HEK293T (cell line): ENCODE results near the gene CASZ1.

ENCODE experiments used
- CTCF ChIA-PET: fragments of 350-600 bp; formaldehyde crosslinking; extraction: SDS; loops from one replicate; lab custom pipeline; 2021; ENCODE audit warnings: antibody characterized with exemption, inconsistent platforms; lab: Yijun Ruan, JAX
- POLR2A ChIA-PET: fragments of 350-600 bp; formaldehyde crosslinking; extraction: SDS; loops from one replicate; lab custom pipeline; 2020; ENCODE audit warnings: antibody characterized with exemption, inconsistent platforms; lab: Yijun Ruan, JAX
- DNase-seq: peaks from one replicate; pipeline ENCODE4 v3.0.0; 2012; ENCODE audit warnings: mixed read lengths; ENCODE audit errors: extremely low spot score
- ARNT ChIP-seq: fragments of 450-650 bp; IDR thresholded peaks from 2 replicates; pipeline ENCODE4 v1.6.1; 2017; ENCODE audit warnings: mild to moderate bottlenecking
- BHLHE40 ChIP-seq: fragments of 450-650 bp; IDR thresholded peaks from 2 replicates; pipeline ENCODE4 v1.6.1; 2016; ENCODE audit warnings: mild to moderate bottlenecking, moderate library complexity, borderline replicate concordance
- CTBP1 ChIP-seq: fragments of 450-650 bp; IDR thresholded peaks from 2 replicates; pipeline ENCODE4 v1.6.1; 2016; ENCODE audit warnings: borderline replicate concordance
- ELF4 ChIP-seq: fragments of 450-650 bp; IDR thresholded peaks from 2 replicates; pipeline ENCODE4 v1.6.1; 2017; ENCODE audit warnings: antibody characterized with exemption
- FOXA1 ChIP-seq: fragments of 450-650 bp; IDR thresholded peaks from 2 replicates; pipeline ENCODE4 v1.6.1; 2016; ENCODE audit warnings: mild to moderate bottlenecking
- FOXK2 ChIP-seq: fragments of 450-650 bp; IDR thresholded peaks from 2 replicates; pipeline ENCODE4 v1.6.1; 2016; ENCODE audit warnings: mild to moderate bottlenecking
- FOXM1 ChIP-seq: fragments of 450-650 bp; IDR thresholded peaks from 2 replicates; pipeline ENCODE4 v1.6.1; 2017; ENCODE audit warnings: mild to moderate bottlenecking, borderline replicate concordance
- HDGF ChIP-seq: fragments of 450-650 bp; IDR thresholded peaks from 2 replicates; pipeline ENCODE4 v1.6.1; 2017; ENCODE audit warnings: antibody characterized with exemption, borderline replicate concordance
- L3MBTL2 ChIP-seq: fragments of 450-650 bp; conservative IDR thresholded peaks from 2 replicates; pipeline ENCODE4 v1.6.1; 2016; ENCODE audit warnings: mild to moderate bottlenecking
- LEF1 ChIP-seq: fragments of 450-650 bp; IDR thresholded peaks from 2 replicates; pipeline ENCODE4 v1.6.1; 2017; ENCODE audit warnings: mild to moderate bottlenecking, borderline replicate concordance
- NFRKB ChIP-seq: fragments of 450-650 bp; IDR thresholded peaks from 2 replicates; pipeline ENCODE4 v1.6.1; 2016; ENCODE audit warnings: mild to moderate bottlenecking, moderate library complexity
- PKNOX1 ChIP-seq: fragments of 450-650 bp; IDR thresholded peaks from 2 replicates; pipeline ENCODE4 v1.6.1; 2016
- SP1 ChIP-seq: fragments of 450-650 bp; IDR thresholded peaks from 2 replicates; pipeline ENCODE4 v1.6.1; 2017
- SUZ12 ChIP-seq: fragments of 450-650 bp; IDR thresholded peaks from 2 replicates; pipeline ENCODE4 v1.6.1; 2016; ENCODE audit warnings: mild to moderate bottlenecking
- TARDBP ChIP-seq: fragments of 450-650 bp; IDR thresholded peaks from 2 replicates; pipeline ENCODE4 v1.6.1; 2016
- ZNF384 ChIP-seq: fragments of 450-650 bp; IDR thresholded peaks from 2 replicates; pipeline ENCODE4 v1.6.1; 2016

The CASZ1 gene

GRCh38 chr1:10649517-10650201 lies 146.8 kb downstream of the CASZ1 start:
- no peak for DNase-seq
- CTCF ChIA-PET = no interaction called here
- POLR2A ChIA-PET = no interaction called here
- TF ChIP-seq PKNOX1 (no peak), CTBP1 (no peak), SUZ12 (no peak), FOXA1 (no peak), FOXM1 (no peak), TARDBP (no peak), FOXK2 (no peak), ZNF384 (no peak), ELF4 (no peak), ARNT (no peak), LEF1 (no peak), HDGF (no peak), SP1 (no peak)

DNA sequence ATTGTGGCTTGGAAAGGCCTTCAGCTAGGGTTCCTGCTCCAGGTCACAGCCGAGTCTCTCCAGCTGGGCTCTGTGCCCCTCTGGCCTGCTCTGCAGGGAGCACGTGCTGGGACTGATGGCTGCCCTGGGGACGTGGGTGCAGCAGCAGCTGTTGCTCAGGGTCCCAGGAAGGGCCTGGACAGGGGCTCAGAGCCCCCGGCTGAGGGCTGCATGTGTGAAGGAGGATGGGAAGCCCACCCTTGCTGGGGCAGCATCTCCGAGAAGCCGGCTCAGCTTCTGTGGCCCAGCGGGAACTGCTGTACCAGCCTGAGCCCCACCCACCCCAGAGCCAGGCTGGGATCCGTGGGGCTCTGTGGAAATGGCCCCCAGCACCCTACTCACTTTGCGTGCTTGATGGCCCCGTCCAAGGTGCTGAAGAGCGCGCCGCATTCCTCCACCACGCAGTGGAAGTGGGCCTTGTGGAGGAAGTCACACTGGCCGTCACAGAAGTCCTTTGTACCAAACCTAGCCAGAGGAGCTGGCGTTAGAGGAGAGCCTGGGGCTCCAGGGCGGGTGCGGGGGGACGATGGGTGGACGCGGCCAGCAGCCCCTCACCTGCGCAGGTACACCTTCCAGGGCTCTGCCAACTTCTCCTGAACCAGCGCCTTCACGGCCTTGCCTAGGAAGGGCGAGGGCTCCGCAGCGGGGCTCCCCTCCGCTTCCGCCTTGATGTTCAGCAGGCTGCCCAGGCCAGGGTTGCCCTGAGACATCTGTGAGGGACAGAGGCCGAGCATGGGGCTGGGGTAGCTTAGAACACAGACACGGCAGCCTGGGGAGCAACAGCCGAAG lies 147.5 kb downstream of the CASZ1 start:
- POLR2A ChIA-PET = no interaction called here
- no peak for DNase-seq
- TF ChIP-seq FOXK2 = no peak
- TF ChIP-seq SP1 = no peak
- TF ChIP-seq LEF1 = no peak
- TF ChIP-seq L3MBTL2 = no peak
- no peak for TF ChIP-seq HDGF
- TF ChIP-seq FOXM1 = no peak
- TF ChIP-seq ELF4 = no peak
- TF ChIP-seq ZNF384 = no peak
- no peak for TF ChIP-seq PKNOX1
- no peak for TF ChIP-seq FOXA1
- no peak for TF ChIP-seq BHLHE40
- TF ChIP-seq ARNT = no peak
- TF ChIP-seq CTBP1 = no peak
- no peak for TF ChIP-seq TARDBP
- TF ChIP-seq NFRKB = no peak
- TF ChIP-seq SUZ12 = no peak
- CTCF ChIA-PET = no interaction called here

- CTCF ChIA-PET = no interaction called here
- POLR2A ChIA-PET = no interaction called here
- DNase-seq = no peak
- TF ChIP-seq HDGF (no peak), FOXK2 (no peak), SP1 (no peak), BHLHE40 (no peak), SUZ12 (no peak), ARNT (no peak), NFRKB (no peak), CTBP1 (no peak), PKNOX1 (no peak), L3MBTL2 (no peak), LEF1 (no peak), ZNF384 (no peak)
These were observed 148.9 kb downstream of the CASZ1 start for GRCh38 chr1:10647414-10648170.

- CTCF ChIA-PET = no interaction called here
- peak; percentile 63 for DNase-seq
- TF ChIP-seq ARNT = no peak
- TF ChIP-seq TARDBP = no peak
- TF ChIP-seq FOXA1 = no peak
- TF ChIP-seq ZNF384 = no peak
- no peak for TF ChIP-seq PKNOX1
- TF ChIP-seq L3MBTL2 = no peak
- no peak for TF ChIP-seq SUZ12
- POLR2A ChIA-PET = no interaction called here
These were observed 150.0 kb downstream of the CASZ1 start for GRCh38 chr1:10646347-10646861.
